GM12872 (cell line): ENCODE results near the gene TSPAN31.

Source experiments
- TF ChIP-seq, protein P1 (sequence below): IDR thresholded peaks from 3 replicates; pipeline ENCODE4 v1.5.1; 2011; ENCODE audit warnings: low read depth, mild to moderate bottlenecking, low read length, moderate library complexity; ENCODE audit not compliant: insufficient read depth

The TSPAN31 gene

DNA sequence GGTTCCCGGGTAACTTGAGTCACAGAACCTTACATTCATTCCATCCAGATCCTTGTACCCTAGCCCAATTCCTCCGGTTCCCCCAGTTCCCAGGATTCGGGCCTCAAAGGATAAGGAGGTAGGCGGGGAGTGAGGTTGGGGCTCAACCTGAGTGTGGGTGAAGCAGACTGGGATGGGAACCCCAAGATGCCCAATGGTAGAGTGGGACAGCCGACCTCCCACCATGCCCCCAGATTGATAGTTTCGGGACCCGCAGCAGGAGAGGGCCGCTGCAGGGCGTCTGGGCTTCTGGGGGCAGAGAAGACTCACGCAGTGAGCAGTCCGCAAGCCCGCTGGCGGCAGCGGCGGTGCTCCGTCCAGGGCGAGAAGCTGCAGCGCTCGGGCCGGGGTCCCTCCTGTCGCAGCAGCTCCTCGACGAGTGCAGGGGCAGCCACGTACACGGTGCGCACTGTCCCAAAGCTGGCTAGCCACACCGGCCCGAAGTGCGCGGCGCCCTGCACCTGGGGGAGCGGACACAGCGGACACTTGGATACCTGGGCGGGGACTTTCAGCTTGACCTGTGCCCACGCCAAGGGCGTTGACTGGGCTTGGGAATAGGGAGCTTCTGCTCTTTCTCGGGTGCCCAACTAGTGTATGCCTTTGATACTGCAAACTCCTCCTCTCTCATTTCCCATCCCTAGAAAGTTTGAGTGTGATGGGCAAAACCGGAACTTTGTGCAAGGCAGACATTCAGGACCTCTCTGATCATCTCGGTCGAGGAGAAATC is 21.0 kb downstream of the TSPAN31 start:
- TF ChIP-seq, protein P1, sequence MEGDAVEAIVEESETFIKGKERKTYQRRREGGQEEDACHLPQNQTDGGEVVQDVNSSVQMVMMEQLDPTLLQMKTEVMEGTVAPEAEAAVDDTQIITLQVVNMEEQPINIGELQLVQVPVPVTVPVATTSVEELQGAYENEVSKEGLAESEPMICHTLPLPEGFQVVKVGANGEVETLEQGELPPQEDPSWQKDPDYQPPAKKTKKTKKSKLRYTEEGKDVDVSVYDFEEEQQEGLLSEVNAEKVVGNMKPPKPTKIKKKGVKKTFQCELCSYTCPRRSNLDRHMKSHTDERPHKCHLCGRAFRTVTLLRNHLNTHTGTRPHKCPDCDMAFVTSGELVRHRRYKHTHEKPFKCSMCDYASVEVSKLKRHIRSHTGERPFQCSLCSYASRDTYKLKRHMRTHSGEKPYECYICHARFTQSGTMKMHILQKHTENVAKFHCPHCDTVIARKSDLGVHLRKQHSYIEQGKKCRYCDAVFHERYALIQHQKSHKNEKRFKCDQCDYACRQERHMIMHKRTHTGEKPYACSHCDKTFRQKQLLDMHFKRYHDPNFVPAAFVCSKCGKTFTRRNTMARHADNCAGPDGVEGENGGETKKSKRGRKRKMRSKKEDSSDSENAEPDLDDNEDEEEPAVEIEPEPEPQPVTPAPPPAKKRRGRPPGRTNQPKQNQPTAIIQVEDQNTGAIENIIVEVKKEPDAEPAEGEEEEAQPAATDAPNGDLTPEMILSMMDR, result no peak

DNA sequence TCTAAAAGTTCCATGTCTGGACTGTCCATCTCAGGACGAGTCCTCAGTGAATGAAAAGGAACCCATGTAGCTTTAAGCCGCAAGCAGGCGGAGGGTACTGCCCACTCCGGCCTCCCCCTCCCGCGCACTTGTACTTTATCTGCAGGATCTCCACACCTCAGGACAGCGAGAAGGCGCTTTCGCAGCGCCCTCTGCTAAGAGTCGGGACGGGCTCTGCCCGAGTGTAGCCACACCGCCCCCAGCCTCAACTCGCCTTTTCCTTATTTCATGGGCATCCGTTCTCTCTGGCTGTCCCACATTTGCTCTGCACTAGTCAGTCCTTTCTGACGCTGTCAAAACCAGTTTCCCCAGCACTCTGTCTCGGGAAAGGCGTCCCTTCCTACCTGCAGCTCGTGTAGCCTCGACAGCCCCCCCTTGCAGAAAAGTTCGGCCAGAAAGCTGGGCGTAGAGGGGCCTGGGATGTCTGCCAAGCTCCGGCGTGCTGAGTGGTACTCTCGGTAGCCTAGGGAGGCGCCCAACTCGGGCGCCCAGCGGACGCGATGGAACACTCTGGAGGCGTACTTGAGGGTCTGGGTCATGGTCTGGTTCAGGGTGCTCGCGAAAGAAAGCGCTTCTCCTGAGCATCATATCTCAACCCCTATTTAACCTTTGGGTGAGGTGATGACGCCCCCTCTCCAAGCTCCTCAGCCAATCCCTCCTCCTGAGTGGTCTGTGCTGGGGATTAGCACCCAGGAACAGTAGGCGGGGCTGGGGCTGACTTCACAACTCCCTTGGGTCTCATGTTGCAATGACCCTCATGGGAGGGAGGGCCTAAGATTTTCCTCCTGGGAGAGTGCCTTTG is 21.8 kb downstream of the TSPAN31 start, which contains the start of gene CYP27B1:
Gene CYP27B1, minus strand, starts transcription at position 615 of the 841 bp plus-strand sequence. Its CDS starts 37 bp downstream, at position 578.
- TF ChIP-seq, protein P1, result no peak

- TF ChIP-seq, protein P1, result no peak
These were observed 22.5 kb downstream of the TSPAN31 start for GRCh38 chr12:57767305-57767698.

GRCh38 chr12:57767876-57768275 is 23.0 kb downstream of the TSPAN31 start:
- TF ChIP-seq, protein P1, result no peak

- TF ChIP-seq, protein P1, result no peak
These were observed 24.8 kb downstream of the TSPAN31 start for GRCh38 chr12:57769594-57769993.

DNA sequence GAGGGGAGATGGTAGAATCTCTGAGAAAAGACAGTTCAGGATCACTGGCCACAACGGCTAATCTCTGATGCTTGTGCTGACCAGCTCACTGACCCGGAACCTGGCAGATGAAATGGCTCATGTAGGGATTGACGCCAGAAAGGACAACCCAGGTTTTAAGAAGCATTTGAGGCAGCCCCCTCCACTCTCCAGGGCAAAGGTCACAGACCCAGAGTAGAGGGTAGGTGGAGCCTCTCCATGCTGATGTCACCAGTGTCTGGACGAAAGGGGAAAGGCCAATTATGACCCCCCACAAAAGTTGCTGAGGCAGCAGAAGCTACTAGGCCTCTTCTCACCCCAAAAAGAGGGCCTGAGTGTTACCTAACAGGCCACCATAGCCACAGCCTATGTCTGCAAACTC is 25.9 kb downstream of the TSPAN31 start:
- TF ChIP-seq, protein P1, result no peak

GRCh38 chr12:57771236-57771872 is 26.5 kb downstream of the TSPAN31 start:
- TF ChIP-seq, protein P1, result no peak
